Measurements from ENCODE around the gene KIF26B. TPM values are rescaled to one million over a fixed set of nuclear protein-coding genes. Genes with fewer than 3 reads are reported as not detected.

The KIF26B gene
- total RNA-seq, 1 experiment from 2014 or later, result 0.04 TPM

GRCh38 chr1:245589316-245589715, 434.5 kb downstream of the KIF26B start:
- no peak overlapping the region for H3K4me2 ChIP-seq (ENCODE audit: low read length)
- CTCF ChIA-PET, result no interaction called here
- H3K27me3 ChIP-seq (ENCODE audit: low read length), result peaks cover 38% of the 10 kb centered on the region
- no peaks in the 10 kb centered on the region for H3K79me2 ChIP-seq (ENCODE audit: low read length)
- no peaks in the 10 kb centered on the region for H3K36me3 ChIP-seq (ENCODE audit: low read depth, low read length)
- H3K9me3 ChIP-seq (ENCODE audit: low read length), result no peaks in the 10 kb centered on the region
- BruUV-seq (replicated peaks), result no TSS peak
- POLR2A ChIA-PET (ENCODE audit: unreplicated experiment), result no interaction called here
- no peaks in the 10 kb centered on the region for H3F3A ChIP-seq (ENCODE audit: low read length, unreplicated experiment)
- H3K27ac ChIP-seq (ENCODE audit: low read length), result no peak overlapping the region
- H4K20me1 ChIP-seq (ENCODE audit: low read length), result no peaks in the 10 kb centered on the region
- ATAC-seq, result no peak
- no peak overlapping the region for H2AFZ ChIP-seq (ENCODE audit: low read length)
- H3K9me2 ChIP-seq (replicated peaks; ENCODE audit: low read length), result no peaks in the 10 kb centered on the region
- intact Hi-C loops (cut with micrococcal nuclease), result no loop called here
- H3K4me3 ChIP-seq (ENCODE audit: low read length), result no peak overlapping the region
- TF ChIP-seq CTCF (conservative IDR thresholded peaks at IDR 0.05; ENCODE audit: low read depth, low read length) (no peak), EZH2 (IDR thresholded peaks at IDR 0.05; ENCODE audit: low read length, unreplicated experiment) (no peak), EZH2phosphoT487 (IDR thresholded peaks at IDR 0.05; ENCODE audit: borderline replicate concordance, low read length) (no peak)
- H3K9ac ChIP-seq (ENCODE audit: low read length), result no peak overlapping the region
- peaks cover 8% of the 10 kb centered on the region; the same call in 1 of the 2 replicates for H3K4me1 ChIP-seq (ENCODE audit: insufficient read depth, low read length)
- no peak for DNase-seq

- BruUV-seq (replicated peaks), result no TSS peak
- intact Hi-C loops (cut with micrococcal nuclease), result no loop called here
- no peak overlapping the region for H3K4me3 ChIP-seq (ENCODE audit: low read length)
These were observed 435.1 kb downstream of the KIF26B start for GRCh38 chr1:245589906-245590305.

More at GRCh38 chr1:245589906-245590305, 435.1 kb downstream of the KIF26B start:
- H3K9me3 ChIP-seq (ENCODE audit: low read length), result no peaks in the 10 kb centered on the region
- no peaks in the 10 kb centered on the region for H3F3A ChIP-seq (ENCODE audit: low read length, unreplicated experiment)
- DNase-seq (no peak), ATAC-seq (no peak)
- H3K9me2 ChIP-seq (replicated peaks; ENCODE audit: low read length), result no peaks in the 10 kb centered on the region
- H4K20me1 ChIP-seq (ENCODE audit: low read length), result no peaks in the 10 kb centered on the region
- H3K4me2 ChIP-seq (ENCODE audit: low read length), result no peak overlapping the region
- CTCF ChIA-PET, result no interaction called here
- H3K36me3 ChIP-seq (ENCODE audit: low read depth, low read length), result no peaks in the 10 kb centered on the region
- H3K27me3 ChIP-seq (ENCODE audit: low read length), result peaks cover 32% of the 10 kb centered on the region
- POLR2A ChIA-PET (ENCODE audit: unreplicated experiment), result no interaction called here
- TF ChIP-seq EZH2phosphoT487 (IDR thresholded peaks at IDR 0.05; ENCODE audit: borderline replicate concordance, low read length) (no peak), EZH2 (IDR thresholded peaks at IDR 0.05; ENCODE audit: low read length, unreplicated experiment) (no peak), CTCF (conservative IDR thresholded peaks at IDR 0.05; ENCODE audit: low read depth, low read length) (no peak)
- H3K79me2 ChIP-seq (ENCODE audit: low read length), result no peaks in the 10 kb centered on the region
- H3K9ac ChIP-seq (ENCODE audit: low read length), result no peak overlapping the region
- no peak overlapping the region for H2AFZ ChIP-seq (ENCODE audit: low read length)
- H3K27ac ChIP-seq (ENCODE audit: low read length), result no peak overlapping the region
- H3K4me1 ChIP-seq (ENCODE audit: insufficient read depth, low read length), result peaks cover 7% of the 10 kb centered on the region; the same call in 1 of the 2 replicates
